ENCODE results near the gene EFNA1. TPM values are rescaled to one million over a fixed set of nuclear protein-coding genes. Genes with fewer than 3 reads are reported as not detected.

The EFNA1 gene
- total and polyA plus RNA-seq, 2 of the 4 experiments (the other 2 are of a cell fraction): 0.90 to 1.6 TPM

- Histone ChIP-seq H3K9me3 (ENCODE audit: control insufficient read depth, insufficient read depth, low read length) (no peaks in the 10 kb centered on the region), H4K91ac (ENCODE audit: insufficient read depth, low read depth, low read length) (no peak overlapping the region), H2BK20ac (ENCODE audit: low read depth, low read length) (no peak overlapping the region), H3K23ac (ENCODE audit: low read depth, low read length) (0 out of 2 replicates have a peak overlapping the region, but pooled peaks have one; percentile 28), H2AK9ac (replicated peaks; ENCODE audit: low read depth, low read length, poor library complexity) (peak overlapping the region; percentile 96), H3K14ac (replicated peaks; ENCODE audit: low read depth, low read length) (no peak overlapping the region; the same call in 1 of the 2 replicates), H3K9ac (ENCODE audit: low read depth, low read length) (no peak overlapping the region), H2AFZ (replicated peaks; ENCODE audit: low read length, poor library complexity) (peak overlapping the region; percentile 100), H3K56ac (ENCODE audit: extremely low read depth, insufficient read depth, low read length) (no peak overlapping the region), H3K79me1 (ENCODE audit: low read depth in 1 of 2, low read length in 2 of 2) (peaks cover 23 to 39% of the 10 kb centered on the region in 2 experiments), H3K4ac (ENCODE audit: low read depth, low read length) (no peak overlapping the region), H3K18ac (ENCODE audit: low read depth, low read length) (no peak overlapping the region), H3K27ac (ENCODE audit: insufficient read depth, low read length) (no peak overlapping the region), H2AK5ac (ENCODE audit: low read depth, low read length) (no peak overlapping the region), H3K36me3 (ENCODE audit: control insufficient read depth, insufficient read depth, low read length) (peaks cover 3% of the 10 kb centered on the region; the same call in 1 of the 2 replicates), H4K5ac (ENCODE audit: low read depth, low read length) (peak overlapping the region; percentile 96), H3K4me2 (ENCODE audit: low read depth, low read length) (peak overlapping the region; percentile 92), H4K8ac (ENCODE audit: low read depth in 2 of 2, low read length in 2 of 2) (peak overlapping the region; percentile 77 to 93), H3K4me3 (ENCODE audit: insufficient read depth, low read depth, low read length) (peak overlapping the region; percentile 79), H2BK120ac (ENCODE audit: low read depth, low read length) (no peak overlapping the region), H3K4me1 (ENCODE audit: control insufficient read depth, insufficient read depth, low read length) (peaks cover 4% of the 10 kb centered on the region; the same call in 1 of the 2 replicates), H2BK15ac (ENCODE audit: low read depth, low read length) (no peak overlapping the region), H4K20me1 (ENCODE audit: insufficient read depth, low read length) (no peaks in the 10 kb centered on the region), H3K9me1 (ENCODE audit: insufficient read depth, low read length) (peaks cover 12% of the 10 kb centered on the region; the same call in 1 of the 2 replicates), H2BK5ac (ENCODE audit: low read depth, low read length, poor library complexity, severe bottlenecking) (peak overlapping the region; percentile 19), H3K27me3 (ENCODE audit: control insufficient read depth, insufficient read depth, low read length) (peaks cover 3% of the 10 kb centered on the region; the same call in 1 of the 2 replicates)
- ATAC-seq (ENCODE audit: low read depth): no peak
- dilution Hi-C loops (cut with HindIII; ENCODE audit: low sequenced_read_pairs, unreplicated experiment): no loop called here
- no peak for DNase-seq
- TF ChIP-seq USF2 (IDR thresholded peaks at IDR 0.05; ENCODE audit: low read depth, low read length): no peak
- TF ChIP-seq ELK1 (IDR thresholded peaks at IDR 0.05; ENCODE audit: borderline replicate concordance, low read depth, low read length): no peak
- no peak for TF ChIP-seq SMC3 (IDR thresholded peaks at IDR 0.05; ENCODE audit: low read depth, low read length)
- no peak for TF ChIP-seq MAZ (IDR thresholded peaks at IDR 0.05; ENCODE audit: borderline replicate concordance, low read depth, low read length)
- no peak for TF ChIP-seq CTCF (conservative IDR thresholded peaks at IDR 0.05; ENCODE audit: low read depth, low read length)
- no peak for TF ChIP-seq RAD21 (IDR thresholded peaks at IDR 0.05; ENCODE audit: low read length)
- TF ChIP-seq CEBPB (IDR thresholded peaks at IDR 0.05; ENCODE audit: low read depth, low read length): no peak
- TF ChIP-seq MAFK (IDR thresholded peaks at IDR 0.05; ENCODE audit: low read depth, low read length): no peak
- no peak for TF ChIP-seq RFX5 (IDR thresholded peaks at IDR 0.05; ENCODE audit: low read depth, low read length)
- TF ChIP-seq FOS (IDR thresholded peaks at IDR 0.05; ENCODE audit: low read depth, low read length): no peak
- TF ChIP-seq BHLHE40 (IDR thresholded peaks at IDR 0.05; ENCODE audit: low read depth, low read length): no peak
- TF ChIP-seq POLR2A (IDR thresholded peaks at IDR 0.05; ENCODE audit: low read depth, low read length): no peak
- no peak for TF ChIP-seq RCOR1 (IDR thresholded peaks at IDR 0.05; ENCODE audit: insufficient replicate concordance, low read length)
- no peak for TF ChIP-seq MXI1 (IDR thresholded peaks at IDR 0.05; ENCODE audit: borderline replicate concordance, low read depth, low read length)
- CTCF ChIA-PET: no interaction called here
- in situ Hi-C loops (cut with MboI; ENCODE audit: low sequenced_read_pairs): no loop called here
- intact Hi-C loops (cut with micrococcal nuclease): no loop called here
- no CpG with 5 or more reads among the region's 11 CpGs for WGBS, 2 experiments (ENCODE audit: extremely low coverage in 2 of 2, insufficient read length in 1 of 2)
- POLR2A ChIA-PET (ENCODE audit: unreplicated experiment): interaction anchor here (0.6 kb wide), 1 partner anchor 428 kb away, joined by 4 read pairs; no protein-coding TSS in a partner anchor
- no TSS peak for BruUV-seq (replicated peaks)
These were observed 12.9 kb downstream of the EFNA1 start for GRCh38 chr1:155140630-155140953.
